ENCODE data around the gene MAMLD1.
A peak's percentile ranks its signal among the peaks of the same experiment; 100 is the strongest.

Gene MAMLD1

GRCh38 chrX:150324035-150324728 lies 38.9 kb upstream of the MAMLD1 start (continued):
- no peak for TF ChIP-seq ZNF362 (tag by site-specific recombination; IDR thresholded peaks at IDR 0.05)
- TF ChIP-seq PRDM2 (tag by site-specific recombination; IDR thresholded peaks at IDR 0.05; ENCODE audit: borderline replicate concordance): no peak
- no peak for TF ChIP-seq ZNF112 (tag by site-specific recombination; IDR thresholded peaks at IDR 0.05)
- no peak for TF ChIP-seq ZBTB48 (tag by site-specific recombination; IDR thresholded peaks at IDR 0.05)
- TF ChIP-seq HOXC10 (CRISPR knock-in tag; IDR thresholded peaks at IDR 0.05): no peak
- TF ChIP-seq BCL11A (tag by site-specific recombination; IDR thresholded peaks at IDR 0.05; ENCODE audit: low read depth): no peak
- no peak for TF ChIP-seq GLI2 (tag by site-specific recombination; IDR thresholded peaks at IDR 0.05; ENCODE audit: borderline replicate concordance, low read depth)
- TF ChIP-seq ZSCAN18 (tag by site-specific recombination; IDR thresholded peaks at IDR 0.05): no peak
- no peak for TF ChIP-seq ZNF133 (tag by site-specific recombination; IDR thresholded peaks at IDR 0.05)
- TF ChIP-seq ZNF654 (tag by site-specific recombination; IDR thresholded peaks at IDR 0.05; ENCODE audit: low read depth): no peak
- TF ChIP-seq ZNF510 (tag by site-specific recombination; IDR thresholded peaks at IDR 0.05; ENCODE audit: insufficient replicate concordance): no peak
- TF ChIP-seq ZNF202 (tag by site-specific recombination; IDR thresholded peaks at IDR 0.05; ENCODE audit: borderline replicate concordance): no peak
- 0 out of 2 replicates have a peak, but pooled peaks have one; percentile 11 for TF ChIP-seq PRDM4 (tag by site-specific recombination; IDR thresholded peaks at IDR 0.05)
- TF ChIP-seq ZBTB44 (tag by site-specific recombination; IDR thresholded peaks at IDR 0.05): no peak
- TF ChIP-seq ZNF623 (tag by site-specific recombination; IDR thresholded peaks at IDR 0.05): no peak
- no peak for TF ChIP-seq ZNF76 (tag by site-specific recombination; IDR thresholded peaks at IDR 0.05; ENCODE audit: borderline replicate concordance, low read depth)
- TF ChIP-seq IKZF3 (tag by site-specific recombination; IDR thresholded peaks at IDR 0.05): no peak
- no peak for TF ChIP-seq ZBTB10 (tag by site-specific recombination; IDR thresholded peaks at IDR 0.05)
- TF ChIP-seq ZNF155 (tag by site-specific recombination; IDR thresholded peaks at IDR 0.05): no peak
- TF ChIP-seq ZNF24 (tag by site-specific recombination; IDR thresholded peaks at IDR 0.05): 0 out of 2 replicates have a peak, but pooled peaks have one; percentile 49
- no peak for TF ChIP-seq ZNF404 (tag by site-specific recombination; IDR thresholded peaks at IDR 0.05)
- peak; percentile 90 for TF ChIP-seq INSM2 (tag by site-specific recombination; IDR thresholded peaks at IDR 0.05)

All from HEK293 (cell line).